Stimulated activated CD4-positive, alpha-beta T cell treated with anti-CD3 and anti-CD28 coated beads, TNF-alpha, amount 100 ng/mL, for 1 hour (primary cell): Measurements from ENCODE around the gene KRT14.
"Not testable (repeated sequence)": the region's sequence is repeated elsewhere in the genome, so short reads cannot be mapped to it uniquely, and the experiment has no call there.

Source experiments
- DNase-seq, 3 donors: peaks; one replicate each; pipeline ENCODE4 v3.0.0-alpha.2; 2020; ENCODE audit warnings: low read depth in 3 of 3, low spot score in 1 of 3

The KRT14 gene

DNA sequence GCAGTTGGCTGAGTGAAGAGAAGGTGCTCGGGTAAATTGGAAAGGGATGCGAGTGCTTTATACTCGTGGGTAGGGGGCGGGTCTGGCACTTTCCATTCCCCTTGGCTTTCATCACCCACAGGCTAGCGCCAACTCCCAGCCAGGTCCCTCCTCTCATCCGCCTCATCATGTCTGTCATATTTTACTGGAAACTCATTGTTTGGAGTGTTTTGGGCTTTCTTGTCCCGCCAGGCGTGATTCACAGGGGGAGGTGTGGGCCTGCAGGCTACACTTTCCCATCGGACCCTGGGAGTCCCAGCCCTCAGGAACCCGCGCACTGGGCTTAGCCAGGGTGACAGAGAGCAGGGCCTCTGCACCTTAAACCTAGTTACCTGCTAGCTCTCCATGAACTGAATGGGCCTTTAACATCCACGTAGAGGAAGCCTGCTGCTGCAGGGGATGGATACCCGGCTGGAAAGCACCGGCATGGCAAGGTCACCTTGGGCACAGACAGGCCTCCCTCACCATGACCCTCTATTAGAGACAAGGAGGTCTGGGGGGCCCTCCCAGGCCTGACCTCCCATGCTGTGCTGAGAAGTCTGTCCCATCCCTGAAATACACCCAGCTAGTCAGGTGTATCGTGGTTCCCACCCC is at the start of gene KRT14:
Gene KRT14 (minus strand): TSS at position 33 of the 633 bp plus-strand sequence. CDS start 61 bp downstream, outside the sequence.
- DNase-seq: no peak

DNA sequence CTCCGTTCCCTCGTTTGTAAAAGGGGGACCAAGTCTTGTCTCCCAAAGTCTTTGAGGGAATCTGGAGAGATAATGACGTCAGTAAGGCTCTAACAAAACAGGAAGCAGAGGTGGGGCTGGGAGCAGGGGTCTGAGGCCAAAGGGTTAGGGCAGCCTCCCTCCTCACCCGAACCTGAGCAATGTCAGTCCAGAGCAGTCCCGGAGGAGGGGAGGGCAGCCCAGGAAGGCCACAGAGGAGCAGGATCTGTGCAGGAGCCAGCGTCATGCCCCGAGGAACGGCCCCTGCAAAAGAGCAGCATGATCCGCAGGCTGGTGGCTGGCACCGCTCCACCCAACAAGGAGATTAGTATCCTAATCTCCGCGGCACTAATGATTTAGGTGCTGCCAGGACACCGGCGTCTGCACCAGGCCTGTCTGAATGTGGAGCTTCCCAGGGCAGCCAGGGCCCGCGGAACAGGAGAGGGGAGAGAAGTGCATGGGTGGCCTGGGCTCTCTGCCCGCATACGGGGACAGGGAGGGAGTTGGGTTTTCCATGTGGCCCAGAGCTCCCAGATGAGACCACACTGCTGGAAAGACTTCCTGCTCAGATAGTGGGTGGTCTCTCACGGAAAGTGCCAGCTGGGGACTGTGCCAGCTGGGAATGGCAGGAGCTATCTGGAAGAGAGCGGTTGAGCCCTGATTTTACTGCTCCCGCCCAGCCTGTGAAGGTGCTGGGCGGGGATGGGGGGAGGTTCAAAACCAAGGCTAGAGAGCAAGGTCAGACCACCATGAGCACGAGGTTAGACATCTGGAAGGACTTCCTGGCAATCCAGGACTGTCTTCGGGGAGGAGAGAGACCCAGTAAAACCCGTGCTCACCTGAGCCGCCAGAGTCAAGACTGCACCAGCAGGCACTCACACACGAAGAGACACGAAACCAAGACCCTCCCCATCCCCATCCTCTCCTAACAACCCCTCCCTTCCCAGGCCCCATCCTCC is 48.7 kb upstream of the KRT14 start:
- DNase-seq: no peak

DNA sequence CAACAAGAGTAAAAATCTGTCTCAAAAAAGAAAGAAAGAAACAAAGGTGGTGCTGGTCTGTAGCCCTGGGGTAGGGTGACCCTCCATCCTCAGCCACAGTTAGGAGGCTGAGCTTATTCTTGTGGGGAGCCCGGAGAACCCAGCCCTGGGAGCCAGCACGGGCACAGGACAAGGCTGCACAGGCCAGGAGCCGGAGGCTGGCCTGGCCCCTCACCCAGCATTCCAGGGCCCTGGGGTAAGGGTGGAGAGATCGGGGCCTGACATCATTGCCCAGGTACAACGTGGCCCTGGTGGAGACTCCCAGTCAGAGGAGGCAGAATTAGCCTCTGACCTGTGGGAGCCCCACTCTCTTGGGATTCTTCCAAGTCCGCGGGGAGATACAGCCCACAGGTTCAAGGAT is 47.9 kb upstream of the KRT14 start:
- DNase-seq: no peak

- no peak for DNase-seq
These were observed 47.0 kb upstream of the KRT14 start for GRCh38 chr17:41633556-41634199.

- DNase-seq: no peak
These were observed 45.9 kb upstream of the KRT14 start for GRCh38 chr17:41632482-41633105.

GRCh38 chr17:41631898-41632285 is 45.2 kb upstream of the KRT14 start:
- DNase-seq: no peak

DNA sequence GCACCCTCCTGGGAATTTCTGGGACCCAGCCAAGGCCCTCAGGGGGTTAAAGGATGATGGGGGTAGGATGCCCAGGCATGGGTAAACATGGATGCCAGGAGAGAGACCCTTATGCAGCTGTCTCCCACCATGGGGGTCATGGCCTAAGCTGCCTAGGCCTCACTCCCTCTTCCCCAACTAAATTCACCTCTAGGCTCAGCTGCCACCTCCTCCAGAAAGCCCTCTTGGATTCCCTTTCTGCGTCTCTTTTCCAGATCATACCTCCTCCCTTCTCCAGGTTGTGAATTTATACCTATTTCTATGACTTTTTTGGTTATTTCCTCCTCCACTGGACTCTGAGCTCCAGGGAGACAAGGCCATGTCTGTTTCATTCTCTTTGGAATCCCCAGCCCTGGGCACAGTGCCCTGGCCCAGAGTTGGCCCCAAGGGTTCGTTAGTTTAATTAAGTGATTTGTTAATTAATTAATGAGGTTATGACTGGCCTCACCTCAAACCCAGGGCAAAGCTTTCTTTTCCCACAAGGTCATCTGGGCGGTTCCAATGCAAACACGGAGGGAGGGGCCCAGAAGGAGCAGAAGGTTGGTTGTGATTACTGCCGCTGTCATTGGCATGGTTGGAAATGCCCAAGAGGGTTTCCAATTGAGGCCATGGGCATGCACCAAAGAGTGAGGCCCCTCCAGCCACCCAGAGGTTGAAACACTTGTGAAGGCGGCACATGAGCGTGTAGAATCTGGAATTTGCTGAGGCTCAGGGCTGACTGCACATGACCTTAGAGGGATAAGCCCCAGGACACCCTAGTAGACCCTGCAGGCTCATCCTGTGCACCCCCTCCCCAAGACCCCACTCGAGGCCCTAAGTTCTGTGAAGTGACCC is 44.6 kb upstream of the KRT14 start:
- no peak for DNase-seq

GRCh38 chr17:41629826-41630670 is 43.4 kb upstream of the KRT14 start:
- no peak for DNase-seq

DNA sequence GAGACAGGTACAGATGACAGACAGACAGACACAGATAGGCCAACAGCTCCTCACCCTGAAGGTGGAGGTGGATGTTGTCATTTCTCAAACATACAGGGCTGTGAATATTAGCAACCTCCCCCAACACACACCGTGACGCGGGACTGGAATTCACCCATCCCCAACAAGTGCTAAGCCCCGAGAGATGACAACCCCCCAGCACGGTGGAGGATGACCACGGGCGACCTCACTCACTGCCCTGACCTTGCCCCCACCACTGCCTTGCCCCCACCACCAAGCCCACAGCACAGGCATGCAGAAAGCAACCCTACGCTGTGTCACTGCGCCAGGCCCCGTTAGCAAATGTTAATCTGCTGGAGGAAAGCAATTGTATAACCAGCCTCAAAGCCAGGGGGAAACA is 42.6 kb upstream of the KRT14 start:
- no peak for DNase-seq

DNA sequence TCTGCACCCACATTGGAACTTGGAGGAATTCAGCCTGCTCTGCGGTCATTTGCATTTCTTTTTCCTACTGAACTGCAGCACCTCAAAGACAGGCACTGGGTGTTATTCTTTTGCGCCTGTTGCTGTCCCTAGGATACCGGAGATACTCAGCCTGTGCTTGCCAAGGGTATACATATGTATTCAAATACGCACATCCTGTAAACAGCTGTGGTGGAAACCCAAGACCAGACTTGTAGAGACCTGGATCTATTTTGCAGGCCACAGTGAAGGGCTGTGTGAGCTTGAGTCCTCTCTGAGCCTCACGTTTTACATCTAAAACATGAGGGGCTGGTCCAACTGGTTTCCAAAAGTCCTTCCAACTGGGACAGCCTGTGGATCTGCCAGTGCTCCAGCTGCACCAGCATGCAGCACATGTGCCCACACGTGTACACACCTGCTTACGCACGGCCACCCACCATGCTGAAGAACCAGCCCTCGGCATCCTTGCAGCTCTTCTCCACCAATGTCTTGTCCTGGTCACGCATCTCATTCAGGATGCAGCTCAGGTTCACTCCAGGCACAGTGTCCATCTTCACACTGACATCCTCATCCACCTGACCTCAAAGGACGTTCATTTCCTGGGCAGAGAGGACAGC is 42.0 kb upstream of the KRT14 start:
- not testable (repeated sequence) for DNase-seq

DNA sequence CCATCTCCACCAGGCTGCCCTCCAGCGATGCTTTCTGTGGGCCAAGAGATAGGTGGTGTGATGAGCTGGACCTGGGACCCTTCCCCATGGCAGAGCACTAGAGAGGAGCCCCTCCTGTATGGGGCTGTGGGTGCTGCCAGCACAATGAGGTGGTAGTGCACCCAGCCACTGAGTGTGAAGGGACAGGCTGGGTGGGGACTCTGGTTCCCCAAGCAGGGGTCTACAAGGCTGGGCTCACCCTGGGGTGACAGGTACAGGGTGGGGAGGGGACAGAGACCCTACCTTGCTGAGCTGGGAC is 41.3 kb upstream of the KRT14 start:
- not testable (repeated sequence) for DNase-seq

DNA sequence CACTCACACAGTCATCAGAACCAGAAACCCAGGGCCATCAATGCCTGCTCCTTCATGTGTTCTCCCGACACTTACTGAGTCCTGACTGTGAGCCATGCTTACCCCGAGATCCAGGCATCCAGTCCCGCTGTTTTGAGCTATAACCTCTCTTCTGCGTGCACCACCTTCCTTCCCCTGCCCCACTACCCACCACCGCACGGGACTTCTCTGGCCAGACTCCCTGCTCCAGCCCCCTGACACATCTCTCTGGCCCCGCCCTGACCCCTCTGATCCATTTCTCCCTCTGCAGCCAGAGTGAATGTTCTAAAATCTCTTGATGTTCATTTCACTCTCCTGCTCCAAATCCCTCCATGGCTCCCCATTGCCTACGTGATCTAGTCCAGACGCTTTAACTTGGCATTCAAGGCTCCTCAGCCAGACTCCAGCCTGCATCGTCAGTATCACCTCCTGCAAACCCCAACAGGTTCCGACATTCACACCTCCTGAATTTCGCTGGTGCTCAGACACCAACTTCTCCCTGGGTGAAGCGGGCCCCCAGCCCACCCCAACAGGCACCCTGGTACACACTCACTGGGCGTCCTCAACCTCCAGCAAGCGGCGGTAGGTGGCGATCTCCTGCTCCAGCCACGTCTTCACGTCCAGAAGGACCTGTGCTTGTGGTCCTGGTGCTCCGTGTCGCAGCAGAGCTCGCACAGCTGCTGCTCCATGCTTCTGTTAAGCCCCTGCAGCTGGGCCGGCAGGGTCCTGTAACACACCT is 40.8 kb upstream of the KRT14 start:
- DNase-seq: no peak

- not testable (repeated sequence) for DNase-seq
These were observed 40.2 kb upstream of the KRT14 start for GRCh38 chr17:41626914-41627295.

DNA sequence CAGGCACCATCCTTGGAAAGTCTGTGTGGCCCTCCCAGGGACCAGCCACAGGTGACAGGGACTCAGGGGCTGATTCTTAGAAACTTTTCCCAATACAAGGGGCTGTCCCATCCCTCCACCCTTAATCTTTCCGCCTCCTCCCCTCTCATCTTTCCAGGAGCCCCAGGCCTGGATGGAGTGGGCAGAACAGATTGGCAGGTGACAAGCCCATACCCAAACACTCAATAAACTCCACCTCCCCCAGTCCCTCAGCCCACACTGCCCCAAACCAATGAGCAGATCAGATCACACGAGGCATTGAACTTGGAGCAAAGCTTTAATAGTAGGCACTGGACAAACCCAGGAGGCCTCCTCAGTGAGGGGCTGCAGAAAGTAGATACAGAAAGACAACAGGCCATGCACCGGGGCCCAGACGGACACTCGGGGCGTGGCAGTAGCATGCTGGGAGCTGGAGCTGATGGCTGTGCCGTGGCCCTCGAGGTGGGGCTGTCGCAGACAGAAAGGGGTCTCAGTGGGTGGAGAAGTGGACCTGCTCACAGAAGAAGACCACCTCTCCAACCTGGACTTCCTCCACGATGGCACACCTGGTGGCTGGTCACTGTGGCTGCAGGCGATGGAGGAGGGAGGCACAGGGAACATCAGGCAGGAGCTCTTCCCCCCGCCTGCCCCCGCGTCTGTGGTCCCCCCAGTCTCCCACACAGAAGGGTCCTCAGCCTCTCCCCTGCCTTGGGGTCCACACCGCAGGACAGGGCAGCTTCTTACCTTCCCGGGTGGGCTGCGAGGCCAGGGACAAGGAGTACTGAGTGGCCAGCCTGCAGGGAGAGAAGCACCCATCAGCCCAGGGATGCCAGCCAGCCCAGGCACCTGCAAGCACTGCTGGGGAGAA is 39.6 kb upstream of the KRT14 start:
- not testable (repeated sequence) for DNase-seq

- DNase-seq: no peak
These were observed 38.9 kb upstream of the KRT14 start for GRCh38 chr17:41625602-41626001.

DNA sequence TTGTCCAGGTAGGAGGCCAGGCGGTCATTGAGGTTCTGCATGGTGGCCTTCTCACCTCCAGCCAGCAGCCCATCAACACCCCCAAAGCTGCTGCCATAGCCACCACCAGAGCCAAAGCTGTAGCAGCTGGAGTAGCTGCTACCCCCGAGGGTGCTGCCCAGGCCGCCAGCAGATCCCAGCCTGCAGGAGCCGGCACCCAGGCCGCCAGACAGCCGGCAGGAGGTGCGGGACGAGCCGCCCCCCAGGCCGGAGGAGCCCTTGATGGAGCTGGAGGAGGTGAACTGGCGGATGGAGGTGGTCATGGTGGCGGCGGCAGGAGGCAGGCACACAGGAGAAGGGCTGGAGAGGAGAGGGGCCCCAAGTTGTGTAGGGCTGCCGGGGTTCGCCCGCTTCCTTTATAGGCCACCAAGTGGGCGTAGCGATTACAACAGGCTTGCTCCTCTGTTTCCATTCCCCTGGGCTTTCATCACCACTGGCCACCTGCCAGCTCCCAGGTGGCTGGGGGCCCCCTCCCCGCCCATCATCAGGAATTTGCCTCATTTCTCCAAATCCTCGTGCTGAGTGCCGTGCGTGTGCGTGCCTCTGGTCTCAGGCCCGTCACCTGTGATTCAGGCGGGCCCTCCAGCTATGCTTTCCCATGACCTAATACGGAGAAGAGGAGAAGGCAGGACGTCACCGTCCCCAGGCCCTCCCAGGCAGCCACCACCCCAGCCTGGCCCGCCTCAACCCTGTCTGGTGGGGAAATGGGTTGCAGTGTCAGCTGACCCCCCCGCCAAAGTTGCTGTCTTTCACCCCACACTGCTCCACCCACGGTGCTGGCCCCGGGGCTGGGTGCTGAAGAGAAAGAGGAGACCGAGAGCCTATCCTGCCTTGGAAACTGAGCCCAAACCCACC is 37.8 kb upstream of the KRT14 start, which contains the start of gene KRT17:
Gene KRT17 (minus strand): TSS at position 368 of the 894 bp plus-strand sequence. CDS start 66 bp downstream, at position 302.
- no peak for DNase-seq
